Endodermal cell (in vitro differentiated cells): ENCODE results near the gene CAMTA1. TPM values are rescaled to one million over a fixed set of nuclear protein-coding genes. Genes with fewer than 3 reads are reported as not detected.

Experiments used
- DNase-seq: peaks from one replicate; pipeline ENCODE4 v3.0.0-alpha.2; 2017
- H3K27ac ChIP-seq: 2 replicates; pipeline ENCODE4 v1.5.1; 2013; ENCODE audit warnings: mild to moderate bottlenecking, low read depth, low read length, moderate library complexity
- H3K27me3 ChIP-seq: 2 replicates; pipeline ENCODE4 v1.6.1; 2013; ENCODE audit warnings: mild to moderate bottlenecking, low read length, moderate library complexity; ENCODE audit not compliant: insufficient read depth, control insufficient read depth, poor library complexity, severe bottlenecking
- H3K36me3 ChIP-seq: 2 replicates; pipeline ENCODE4 v1.7.0; 2013; ENCODE audit warnings: mild to moderate bottlenecking, low read length, moderate library complexity; ENCODE audit not compliant: control insufficient read depth, insufficient read depth
- H3K4me1 ChIP-seq: one replicate; pipeline ENCODE4 v1.7.0; 2013; ENCODE audit warnings: low read length; ENCODE audit not compliant: control insufficient read depth, insufficient read depth
- H3K4me3 ChIP-seq: 2 replicates; pipeline ENCODE4 v1.5.1; 2013; ENCODE audit warnings: mild to moderate bottlenecking, low read length, moderate library complexity
- H3K9ac ChIP-seq: 2 replicates; pipeline ENCODE4 v1.6.1; 2013; ENCODE audit warnings: mild to moderate bottlenecking, low read length, moderate library complexity; ENCODE audit not compliant: poor library complexity, severe bottlenecking; ENCODE audit errors: extremely low read depth
- H3K9me3 ChIP-seq: 2 replicates; pipeline ENCODE4 v1.6.1; 2013; ENCODE audit warnings: mild to moderate bottlenecking, low read length, moderate library complexity; ENCODE audit not compliant: control insufficient read depth
- H3K27ac Mint-ChIP-seq: 2 replicates; pipeline ENCODE4 v1.8.0; 2020; ENCODE audit warnings: mixed read lengths
- H3K27me3 Mint-ChIP-seq: 2 replicates; pipeline ENCODE4 v1.8.0; 2021; ENCODE audit warnings: mild to moderate bottlenecking, mixed read lengths; ENCODE audit not compliant: insufficient read depth
- H3K36me3 Mint-ChIP-seq: 2 replicates; pipeline ENCODE4 v1.8.0; 2020; ENCODE audit warnings: low read depth, mixed read lengths
- H3K4me1 Mint-ChIP-seq: 2 replicates; pipeline ENCODE4 v1.8.0; 2020; ENCODE audit warnings: mixed read lengths
- H3K4me3 Mint-ChIP-seq: 2 replicates; pipeline ENCODE4 v1.8.0; 2020; ENCODE audit warnings: mild to moderate bottlenecking, moderate library complexity, mixed read lengths
- H3K9me3 Mint-ChIP-seq: 2 replicates; pipeline ENCODE4 v1.8.0; 2020; ENCODE audit warnings: mild to moderate bottlenecking, mixed read lengths
- CTCF ChIP-seq: fragments of 200-600 bp; sonication (generic); conservative IDR thresholded peaks from 2 replicates; pipeline ENCODE4 v1.5.0; 2021; ENCODE audit warnings: antibody characterized with exemption, mild to moderate bottlenecking
- WGBS, 2 experiments: methylation state at CpG; one replicate each; pipeline versions ENCODE4 v1.1.5 to v1.1.7; 2013; ENCODE audit warnings: missing lambda C conversion rate in 2 of 2, mixed read lengths in 1 of 2; ENCODE audit not compliant: insufficient coverage in 1 of 2, insufficient read length in 1 of 2; 5-methylcytosine and 5-hydroxymethylcytosine counted together
- total RNA-seq, 2 donors: library from RNA; stranded (reverse); fragmentation: NEBNext Ultra II Directional in 1 of 2; extraction: Animal tissue kit (Norgen Biotek cat#: 25700) in 1 of 2; gene quantifications; 2 replicates in 1 of 2; 3 replicates in 1 of 2; pipeline ENCODE4 v1.2.1, GENCODE V29; 2021

Gene CAMTA1
- total RNA-seq, 2 donors from 2014 or later: 123 to 137 TPM

DNA sequence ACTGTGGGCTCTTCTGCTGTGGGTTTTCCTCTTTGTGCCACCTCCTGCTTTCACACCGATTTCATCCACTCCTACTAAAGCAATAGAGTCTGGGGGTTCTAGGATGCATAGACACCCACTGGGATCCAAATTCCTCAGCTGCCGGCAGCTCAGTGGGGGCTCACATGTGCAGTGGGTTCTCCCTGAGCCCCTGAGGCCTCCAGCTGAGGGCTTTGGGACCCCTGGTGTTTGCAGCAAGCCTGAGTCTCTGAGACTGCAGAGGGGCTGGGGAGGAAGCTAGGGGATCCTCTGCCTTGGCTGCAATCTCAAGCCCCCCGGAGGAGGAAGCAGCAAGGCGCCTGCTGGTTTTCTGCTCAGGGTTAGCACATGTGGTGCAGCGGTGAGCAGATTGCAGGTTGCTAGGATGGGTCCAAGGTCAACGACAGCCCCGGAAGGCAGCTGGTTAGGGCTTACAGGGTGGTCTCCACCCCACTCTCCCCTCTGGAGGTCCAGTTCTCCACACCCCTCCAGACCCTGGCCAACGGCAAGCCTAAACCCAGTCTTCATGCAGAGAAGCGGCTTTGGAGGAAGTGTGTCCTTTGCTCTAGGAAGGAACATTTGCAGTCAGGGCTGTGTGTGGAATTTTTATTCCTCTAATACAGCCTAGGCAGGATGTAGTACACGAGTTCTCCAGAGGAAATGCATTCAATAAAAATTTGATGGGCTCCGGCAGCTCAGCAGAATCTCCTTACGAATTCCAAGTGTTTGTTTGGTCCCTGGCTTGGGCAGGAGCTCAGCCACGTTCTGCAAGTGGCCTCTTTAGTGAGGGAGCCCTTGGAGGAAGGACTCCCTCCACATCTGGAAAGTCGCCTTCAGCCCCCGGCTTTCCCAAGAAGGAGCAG, 716.7 kb downstream of the CAMTA1 start:
- no peaks in the 10 kb centered on the region for H3K9me3 ChIP-seq
- no peak overlapping the region for H3K27ac ChIP-seq
- H3K36me3 Mint-ChIP-seq: no peaks in the 10 kb centered on the region
- no peak for DNase-seq
- H3K27me3 Mint-ChIP-seq: no peaks in the 10 kb centered on the region
- no peaks in the 10 kb centered on the region for H3K27me3 ChIP-seq
- 83 to 88% methylated on average over 12 to 15 of the region's 15 CpGs for WGBS, 2 experiments
- no peaks in the 10 kb centered on the region for H3K36me3 ChIP-seq
- no peak overlapping the region for H3K4me3 ChIP-seq
- TF ChIP-seq CTCF: no peak
- H3K4me3 Mint-ChIP-seq: no peak overlapping the region
- H3K27ac Mint-ChIP-seq: no peak overlapping the region
- no peaks in the 10 kb centered on the region for H3K4me1 Mint-ChIP-seq
- H3K9me3 Mint-ChIP-seq: no peaks in the 10 kb centered on the region
- no peak overlapping the region for H3K9ac ChIP-seq
- H3K4me1 ChIP-seq: no peaks in the 10 kb centered on the region

DNA sequence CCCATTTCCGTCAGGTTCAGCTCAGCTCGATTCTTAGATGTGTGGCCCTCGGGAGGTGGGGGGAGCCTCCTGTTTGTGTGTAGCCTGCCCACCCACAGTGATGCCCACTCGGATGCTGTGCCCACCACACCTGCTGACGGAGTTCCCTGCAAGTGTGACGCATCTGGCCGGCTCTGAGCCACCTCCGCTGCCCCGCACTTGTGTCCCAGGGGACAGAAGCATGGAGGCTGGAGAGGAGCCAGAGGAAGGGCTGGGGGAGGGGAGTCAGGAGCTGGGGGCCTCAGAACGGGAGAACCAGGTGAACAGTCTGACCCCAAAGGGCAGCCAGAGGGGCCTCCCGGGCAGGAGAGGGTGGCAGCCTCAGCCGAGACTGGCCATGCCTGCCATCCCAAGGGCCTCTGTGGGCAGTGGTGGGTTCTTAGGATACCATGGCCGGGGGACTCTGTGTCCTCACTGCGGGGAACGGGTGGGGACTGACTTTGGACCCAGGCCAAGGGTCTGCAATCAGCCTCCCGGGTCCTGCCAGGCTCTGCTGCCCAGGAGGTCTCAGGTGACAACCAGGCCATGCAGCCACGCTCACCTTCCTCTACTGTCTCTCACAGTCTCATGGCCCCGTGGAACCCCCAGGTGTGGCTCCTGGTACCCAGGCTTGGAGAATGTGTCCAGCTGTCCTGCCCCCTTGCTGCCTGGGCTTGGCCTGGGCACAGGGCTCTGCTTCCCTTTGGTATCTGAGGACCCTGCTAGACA, 718.6 kb downstream of the CAMTA1 start:
- no peaks in the 10 kb centered on the region for H3K4me1 ChIP-seq
- H3K9me3 ChIP-seq: no peaks in the 10 kb centered on the region
- H3K4me1 Mint-ChIP-seq: no peaks in the 10 kb centered on the region
- H3K27ac ChIP-seq: no peak overlapping the region
- no peaks in the 10 kb centered on the region for H3K27me3 ChIP-seq
- H3K27ac Mint-ChIP-seq: no peak overlapping the region
- no peak overlapping the region for H3K4me3 Mint-ChIP-seq
- H3K9ac ChIP-seq: no peak overlapping the region
- no peaks in the 10 kb centered on the region for H3K27me3 Mint-ChIP-seq
- no peak for TF ChIP-seq CTCF
- 87 to 96% methylated on average over 12 to 18 of the region's 18 CpGs for WGBS, 2 experiments
- no peaks in the 10 kb centered on the region for H3K36me3 Mint-ChIP-seq
- no peaks in the 10 kb centered on the region for H3K36me3 ChIP-seq
- H3K4me3 ChIP-seq: no peak overlapping the region
- H3K9me3 Mint-ChIP-seq: no peaks in the 10 kb centered on the region
- no peak for DNase-seq

DNA sequence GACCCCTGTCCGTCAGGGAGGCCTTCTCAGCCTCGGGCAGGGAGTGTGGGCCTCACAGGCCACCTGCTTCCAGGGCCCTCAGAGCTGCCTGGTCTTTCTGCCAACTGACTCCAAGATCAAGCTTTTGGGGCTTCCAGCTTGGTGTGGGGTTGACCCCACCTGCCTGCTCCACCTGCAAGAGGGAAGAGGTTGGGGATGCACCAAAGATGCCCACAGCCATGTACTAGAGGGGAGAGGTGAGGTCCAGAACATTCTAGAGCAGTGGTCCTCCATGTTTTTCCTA, 719.1 kb downstream of the CAMTA1 start:
- Histone ChIP-seq H3K27ac (no peak overlapping the region), H3K9ac (no peak overlapping the region), H3K36me3 (no peaks in the 10 kb centered on the region), H3K4me1 (no peaks in the 10 kb centered on the region), H3K9me3 (no peaks in the 10 kb centered on the region), H3K27me3 (no peaks in the 10 kb centered on the region), H3K4me3 (no peak overlapping the region)
- no peak for TF ChIP-seq CTCF
- Mint-ChIP-seq H3K27me3 (no peaks in the 10 kb centered on the region), H3K4me3 (no peak overlapping the region), H3K36me3 (no peaks in the 10 kb centered on the region), H3K9me3 (no peaks in the 10 kb centered on the region), H3K4me1 (no peaks in the 10 kb centered on the region), H3K27ac (no peak overlapping the region)
- WGBS, 2 experiments: 90 to 100% methylated on average over 2 of the region's 2 CpGs
- DNase-seq: no peak
